CD14-positive monocyte (primary cell): ENCODE results near the gene TNIK. TPM values are rescaled to one million over a fixed set of nuclear protein-coding genes. Genes with fewer than 3 reads are reported as not detected.

ENCODE experiments used
- DNase-seq, 3 donors: peaks; one replicate each; pipeline ENCODE4 v3.0.0-alpha.2; 2011 to 2022
- H2AFZ ChIP-seq: 2 replicates; pipeline ENCODE4 v1.6.0; 2012; ENCODE audit warnings: mild to moderate bottlenecking, low read depth, low read length, inconsistent platforms; ENCODE audit not compliant: insufficient read depth, poor library complexity, severe bottlenecking
- H3K27ac ChIP-seq, 2 donors: 1 replicate in 1 of 2; 2 replicates in 1 of 2; pipeline ENCODE4 v1.5.1; 2012 to 2013; ENCODE audit warnings: low read length in 2 of 2, control low read depth in 1 of 2, inconsistent platforms in 1 of 2, low read depth in 1 of 2, mild to moderate bottlenecking in 1 of 2
- H3K27me3 ChIP-seq, 2 donors: one replicate each; pipeline versions ENCODE4 v1.6.0 to v1.6.1; 2011 to 2013; ENCODE audit warnings: low read length in 2 of 2; ENCODE audit not compliant: control insufficient read depth in 2 of 2, insufficient read depth in 2 of 2
- H3K36me3 ChIP-seq, 2 donors: replicated peaks in 1 of 2; 1 replicate in 1 of 2; 2 replicates in 1 of 2; pipeline versions ENCODE4 v1.5.1 to v1.6.1; 2012 to 2013; ENCODE audit warnings: low read length in 2 of 2, control low read depth in 1 of 2, inconsistent platforms in 1 of 2, mild to moderate bottlenecking in 1 of 2; ENCODE audit not compliant: insufficient read depth in 2 of 2, control insufficient read depth in 1 of 2
- H3K4me1 ChIP-seq, 2 donors: 1 replicate in 1 of 2; 2 replicates in 1 of 2; pipeline versions ENCODE4 v1.5.1 to v1.6.1; 2012 to 2013; ENCODE audit warnings: low read length in 2 of 2, control low read depth in 1 of 2, inconsistent platforms in 1 of 2, mild to moderate bottlenecking in 1 of 2, moderate library complexity in 1 of 2; ENCODE audit not compliant: insufficient read depth in 2 of 2, control insufficient read depth in 1 of 2
- H3K4me2 ChIP-seq: replicated peaks from 2 replicates; pipeline ENCODE3; 2012; ENCODE audit warnings: low read length, moderate library complexity, mild to moderate bottlenecking; ENCODE audit not compliant: poor library complexity, severe bottlenecking; ENCODE audit errors: extremely low read depth
- H3K4me3 ChIP-seq, 3 experiments: fragments of 200-600 bp in 1 of 3; sonication (generic) in 1 of 3; replicated peaks in 1 of 3; 1 replicate in 2 of 3; 2 replicates in 1 of 3; pipeline ENCODE4 v1.5.1; 2011 to 2013; ENCODE audit warnings: low read length in 3 of 3, mild to moderate bottlenecking in 3 of 3, control low read depth in 2 of 3, low read depth in 2 of 3, inconsistent platforms in 1 of 3, moderate library complexity in 1 of 3
- H3K79me2 ChIP-seq: 2 replicates; pipeline ENCODE4 v1.6.0; 2012; ENCODE audit warnings: mild to moderate bottlenecking, control low read depth, inconsistent platforms, low read length, moderate library complexity; ENCODE audit not compliant: insufficient read depth
- H3K9ac ChIP-seq: 2 replicates; pipeline ENCODE4 v1.6.0; 2017; ENCODE audit warnings: low read length, mild to moderate bottlenecking; ENCODE audit not compliant: insufficient read depth, poor library complexity, severe bottlenecking
- H3K9me3 ChIP-seq, 2 donors: replicated peaks in 1 of 2; 1 replicate in 1 of 2; 2 replicates in 1 of 2; pipeline versions ENCODE4 v1.5.1 to v1.6.1; 2012 to 2013; ENCODE audit warnings: low read length in 2 of 2, control low read depth in 1 of 2; ENCODE audit not compliant: control insufficient read depth in 1 of 2, insufficient read depth in 1 of 2
- H4K20me1 ChIP-seq: 2 replicates; pipeline ENCODE4 v1.6.0; 2012; ENCODE audit warnings: mild to moderate bottlenecking, low read length, control low read depth, moderate library complexity; ENCODE audit not compliant: insufficient read depth
- H3K27ac Mint-ChIP-seq, 7 donors: one replicate each; pipeline ENCODE4 v1.8.0; 2020; ENCODE audit warnings: mild to moderate bottlenecking in 7 of 7, mixed read lengths in 7 of 7, moderate library complexity in 6 of 7, inconsistent platforms in 2 of 7
- H3K27me3 Mint-ChIP-seq, 3 donors: one replicate each; pipeline ENCODE4 v1.8.0; 2021 to 2022; ENCODE audit warnings: low read depth in 3 of 3, mild to moderate bottlenecking in 3 of 3, mixed read lengths in 3 of 3, moderate library complexity in 3 of 3, inconsistent platforms in 1 of 3
- H3K36me3 Mint-ChIP-seq, 2 donors: one replicate each; pipeline ENCODE4 v1.8.0; 2020; ENCODE audit warnings: mixed read lengths in 2 of 2, inconsistent platforms in 1 of 2, mild to moderate bottlenecking in 1 of 2
- H3K4me1 Mint-ChIP-seq: one replicate; pipeline ENCODE4 v1.8.0; 2020; ENCODE audit warnings: mild to moderate bottlenecking, mixed read lengths
- H3K4me3 Mint-ChIP-seq, 2 donors: one replicate each; pipeline ENCODE4 v1.8.0; 2020; ENCODE audit warnings: mild to moderate bottlenecking in 2 of 2, mixed read lengths in 2 of 2, moderate library complexity in 1 of 2
- H3K9me3 Mint-ChIP-seq, 7 donors: one replicate each; pipeline ENCODE4 v1.8.0; 2020 to 2022; ENCODE audit warnings: mixed read lengths in 7 of 7, mild to moderate bottlenecking in 6 of 7, moderate library complexity in 6 of 7, inconsistent platforms in 2 of 7
- CTCF ChIP-seq: fragments of 200-600 bp; IDR thresholded peaks from one replicate; pipeline ENCODE4 v1.8.0; 2022; ENCODE audit warnings: antibody characterized with exemption, mild to moderate bottlenecking
- WGBS: methylation state at CpG from one replicate; pipeline ENCODE4 v1.1.5; 2013; ENCODE audit warnings: missing lambda C conversion rate; ENCODE audit not compliant: insufficient coverage; 5-methylcytosine and 5-hydroxymethylcytosine counted together
- intact Hi-C, 2 donors: fragments of 100-400 bp; cut with micrococcal nuclease; formaldehyde crosslinking; loops; one replicate each; pipeline versions ENCODE4 v1.15.0 to v1.15.1; 2023
- polyA plus RNA-seq, 3 donors: library from polyadenylated mRNA; depleted of rRNA in 1 of 3; unstranded in 2 of 3; stranded (reverse) in 1 of 3; fragments of 300-500 nt in 2 of 3; fragments of >200 nt in 1 of 3; fragmentation: Illumina TruSeq in 2 of 3; gene quantifications; 1 replicate in 2 of 3; 2 replicates in 1 of 3; pipeline ENCODE4 v1.2.3, GENCODE V29; 2012 to 2021

TNIK gene
- polyA plus RNA-seq, 3 donors = 0.36 to 1.8 (median 0.75) TPM

GRCh38 chr3:171092467-171092911, 367.7 kb downstream of the TNIK start:
- H3K27ac ChIP-seq = no peak overlapping the region
- no peak overlapping the region for H3K4me2 ChIP-seq
- Mint-ChIP-seq H3K9me3 (peaks cover 0 to 1% (median 0%) of the 10 kb centered on the region in 7 donors), H3K36me3 (no peaks in the 10 kb centered on the region), H3K27me3 (peaks cover 0 to 3% (median 0%) of the 10 kb centered on the region in 3 donors), H3K27ac (no peak overlapping the region), H3K4me3 (no peak overlapping the region), H3K4me1 (no peaks in the 10 kb centered on the region)
- no peaks in the 10 kb centered on the region for H3K4me1 ChIP-seq
- no peaks in the 10 kb centered on the region for H3K27me3 ChIP-seq
- TF ChIP-seq CTCF = no peak
- no peak overlapping the region for H3K4me3 ChIP-seq
- H3K9ac ChIP-seq = no peak overlapping the region
- no peak overlapping the region for H2AFZ ChIP-seq
- H3K9me3 ChIP-seq = no peaks in the 10 kb centered on the region
- no peaks in the 10 kb centered on the region for H3K36me3 ChIP-seq
- no CpG with 5 or more reads among the region's 1 CpG for WGBS
- no peaks in the 10 kb centered on the region for H3K79me2 ChIP-seq
- DNase-seq = no peak
- no peaks in the 10 kb centered on the region for H4K20me1 ChIP-seq
- intact Hi-C loops = no loop called here

DNA sequence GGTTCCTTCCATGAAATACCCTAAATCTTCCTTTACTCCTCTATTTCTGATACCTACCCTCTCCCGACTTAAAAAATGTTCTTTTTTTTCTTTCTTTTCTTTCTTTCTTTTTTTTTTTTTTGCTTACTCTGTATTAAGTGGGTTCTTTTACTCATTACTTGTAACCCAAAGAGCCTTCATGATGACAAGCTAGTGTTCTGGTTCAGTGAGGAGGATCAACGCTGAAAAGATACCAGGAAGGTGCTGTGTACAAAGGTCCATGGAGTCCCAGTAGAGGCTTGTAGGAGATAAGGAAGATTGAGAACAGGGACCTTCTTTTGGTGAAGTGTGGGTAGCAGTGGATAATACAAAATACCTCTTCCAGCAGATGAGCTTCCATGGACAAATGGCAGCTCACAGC, 369.9 kb downstream of the TNIK start:
- H4K20me1 ChIP-seq = no peaks in the 10 kb centered on the region
- no peak overlapping the region for H3K27ac Mint-ChIP-seq
- H3K79me2 ChIP-seq = no peaks in the 10 kb centered on the region
- H3K27me3 ChIP-seq = no peaks in the 10 kb centered on the region
- WGBS = no CpG with 5 or more reads among the region's 2 CpGs
- no peaks in the 10 kb centered on the region for H3K4me1 Mint-ChIP-seq
- H2AFZ ChIP-seq = no peak overlapping the region
- no peak overlapping the region for H3K4me2 ChIP-seq
- no peak overlapping the region for H3K4me3 Mint-ChIP-seq
- no peaks in the 10 kb centered on the region for H3K36me3 Mint-ChIP-seq
- no peak overlapping the region for H3K9ac ChIP-seq
- H3K4me3 ChIP-seq = no peak overlapping the region
- no peak for DNase-seq
- no peak for TF ChIP-seq CTCF
- no peak overlapping the region for H3K27ac ChIP-seq
- intact Hi-C loops = no loop called here
- no peaks in the 10 kb centered on the region for H3K9me3 ChIP-seq
- H3K27me3 Mint-ChIP-seq = peaks cover 0 to 3% (median 0%) of the 10 kb centered on the region in 3 donors
- no peaks in the 10 kb centered on the region for H3K36me3 ChIP-seq
- no peaks in the 10 kb centered on the region for H3K9me3 Mint-ChIP-seq
- no peaks in the 10 kb centered on the region for H3K4me1 ChIP-seq
